ENCODE data around the gene TRIM65. TPM values are rescaled to one million over a fixed set of nuclear protein-coding genes. Genes with fewer than 3 reads are reported as not detected.

TRIM65 gene
- total and polyA plus RNA-seq, 2 of the 13 experiments (the other 11 are each of a cell fraction or from before 2014, with no cell fraction given) = 10.3 to 22.4 TPM

DNA sequence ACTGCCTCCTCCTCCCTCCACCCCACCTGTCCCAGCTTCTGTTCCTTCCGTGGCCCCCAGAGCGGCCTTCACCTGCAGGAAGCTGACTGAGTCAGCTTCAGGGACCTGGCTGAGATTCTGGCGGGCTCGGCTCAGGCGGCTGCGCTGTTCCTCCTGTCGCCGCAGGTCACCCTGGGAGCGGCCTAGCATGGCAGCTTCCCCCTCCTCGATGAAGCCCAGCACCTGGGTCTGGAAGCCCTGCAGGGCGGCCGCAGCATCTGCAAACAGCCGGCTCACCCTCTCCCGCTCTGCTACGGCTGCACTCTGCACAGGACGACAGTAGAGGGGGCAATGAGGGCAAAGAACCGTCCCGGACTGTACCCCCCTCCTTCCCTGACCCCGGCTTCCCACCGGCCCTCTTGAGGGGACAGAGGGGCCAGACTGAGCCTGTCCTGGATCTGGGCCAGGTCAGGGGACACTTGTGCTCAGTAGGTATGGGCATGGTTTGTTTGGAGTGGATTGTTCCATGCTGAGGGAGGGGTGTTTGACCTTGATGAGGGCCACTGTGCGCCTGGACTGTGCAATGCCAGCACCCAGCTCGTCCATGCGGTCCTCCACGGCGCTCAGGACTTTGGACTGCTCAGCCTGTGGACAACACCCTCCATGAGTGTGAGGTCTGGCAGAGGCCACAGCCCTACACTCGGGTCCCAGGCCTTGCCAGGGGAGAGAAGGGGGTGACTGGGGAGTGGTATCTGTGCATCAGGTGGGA is 20.4 kb downstream of the TRIM65 start (continued):
- TF ChIP-seq, protein P1, sequence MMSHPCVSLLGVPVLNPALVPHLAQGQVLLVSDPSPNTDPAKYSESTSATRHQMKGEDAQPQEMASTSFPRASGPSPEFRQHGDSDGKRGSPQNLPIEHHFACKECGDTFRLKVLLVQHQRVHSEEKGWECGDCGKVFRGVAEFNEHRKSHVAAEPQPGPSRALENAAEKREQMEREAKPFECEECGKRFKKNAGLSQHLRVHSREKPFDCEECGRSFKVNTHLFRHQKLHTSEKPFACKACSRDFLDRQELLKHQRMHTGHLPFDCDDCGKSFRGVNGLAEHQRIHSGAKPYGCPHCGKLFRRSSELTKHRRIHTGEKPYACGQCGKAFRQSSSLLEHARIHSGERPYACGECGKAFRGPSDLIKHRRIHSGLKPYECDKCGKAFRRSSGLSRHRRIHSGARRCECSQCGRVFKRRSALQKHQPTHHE (CRISPR knock-in tag; IDR thresholded peaks at IDR 0.05; ENCODE audit: borderline replicate concordance) = peak; percentile 75
- TF ChIP-seq, protein P2, sequence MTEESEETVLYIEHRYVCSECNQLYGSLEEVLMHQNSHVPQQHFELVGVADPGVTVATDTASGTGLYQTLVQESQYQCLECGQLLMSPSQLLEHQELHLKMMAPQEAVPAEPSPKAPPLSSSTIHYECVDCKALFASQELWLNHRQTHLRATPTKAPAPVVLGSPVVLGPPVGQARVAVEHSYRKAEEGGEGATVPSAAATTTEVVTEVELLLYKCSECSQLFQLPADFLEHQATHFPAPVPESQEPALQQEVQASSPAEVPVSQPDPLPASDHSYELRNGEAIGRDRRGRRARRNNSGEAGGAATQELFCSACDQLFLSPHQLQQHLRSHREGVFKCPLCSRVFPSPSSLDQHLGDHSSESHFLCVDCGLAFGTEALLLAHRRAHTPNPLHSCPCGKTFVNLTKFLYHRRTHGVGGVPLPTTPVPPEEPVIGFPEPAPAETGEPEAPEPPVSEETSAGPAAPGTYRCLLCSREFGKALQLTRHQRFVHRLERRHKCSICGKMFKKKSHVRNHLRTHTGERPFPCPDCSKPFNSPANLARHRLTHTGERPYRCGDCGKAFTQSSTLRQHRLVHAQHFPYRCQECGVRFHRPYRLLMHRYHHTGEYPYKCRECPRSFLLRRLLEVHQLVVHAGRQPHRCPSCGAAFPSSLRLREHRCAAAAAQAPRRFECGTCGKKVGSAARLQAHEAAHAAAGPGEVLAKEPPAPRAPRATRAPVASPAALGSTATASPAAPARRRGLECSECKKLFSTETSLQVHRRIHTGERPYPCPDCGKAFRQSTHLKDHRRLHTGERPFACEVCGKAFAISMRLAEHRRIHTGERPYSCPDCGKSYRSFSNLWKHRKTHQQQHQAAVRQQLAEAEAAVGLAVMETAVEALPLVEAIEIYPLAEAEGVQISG (CRISPR knock-in tag; IDR thresholded peaks at IDR 0.05) = peak; percentile 92
- TF ChIP-seq, protein P3, sequence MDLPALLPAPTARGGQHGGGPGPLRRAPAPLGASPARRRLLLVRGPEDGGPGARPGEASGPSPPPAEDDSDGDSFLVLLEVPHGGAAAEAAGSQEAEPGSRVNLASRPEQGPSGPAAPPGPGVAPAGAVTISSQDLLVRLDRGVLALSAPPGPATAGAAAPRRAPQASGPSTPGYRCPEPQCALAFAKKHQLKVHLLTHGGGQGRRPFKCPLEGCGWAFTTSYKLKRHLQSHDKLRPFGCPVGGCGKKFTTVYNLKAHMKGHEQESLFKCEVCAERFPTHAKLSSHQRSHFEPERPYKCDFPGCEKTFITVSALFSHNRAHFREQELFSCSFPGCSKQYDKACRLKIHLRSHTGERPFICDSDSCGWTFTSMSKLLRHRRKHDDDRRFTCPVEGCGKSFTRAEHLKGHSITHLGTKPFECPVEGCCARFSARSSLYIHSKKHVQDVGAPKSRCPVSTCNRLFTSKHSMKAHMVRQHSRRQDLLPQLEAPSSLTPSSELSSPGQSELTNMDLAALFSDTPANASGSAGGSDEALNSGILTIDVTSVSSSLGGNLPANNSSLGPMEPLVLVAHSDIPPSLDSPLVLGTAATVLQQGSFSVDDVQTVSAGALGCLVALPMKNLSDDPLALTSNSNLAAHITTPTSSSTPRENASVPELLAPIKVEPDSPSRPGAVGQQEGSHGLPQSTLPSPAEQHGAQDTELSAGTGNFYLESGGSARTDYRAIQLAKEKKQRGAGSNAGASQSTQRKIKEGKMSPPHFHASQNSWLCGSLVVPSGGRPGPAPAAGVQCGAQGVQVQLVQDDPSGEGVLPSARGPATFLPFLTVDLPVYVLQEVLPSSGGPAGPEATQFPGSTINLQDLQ (CRISPR knock-in tag; IDR thresholded peaks at IDR 0.05) = no peak; the same call in none of the 2 replicates
- TF ChIP-seq ATF1 (CRISPR knock-in tag; IDR thresholded peaks at IDR 0.05) = no peak
- TF ChIP-seq PLRG1 (conservative IDR thresholded peaks at IDR 0.05) = no peak
- TF ChIP-seq, protein P4, sequence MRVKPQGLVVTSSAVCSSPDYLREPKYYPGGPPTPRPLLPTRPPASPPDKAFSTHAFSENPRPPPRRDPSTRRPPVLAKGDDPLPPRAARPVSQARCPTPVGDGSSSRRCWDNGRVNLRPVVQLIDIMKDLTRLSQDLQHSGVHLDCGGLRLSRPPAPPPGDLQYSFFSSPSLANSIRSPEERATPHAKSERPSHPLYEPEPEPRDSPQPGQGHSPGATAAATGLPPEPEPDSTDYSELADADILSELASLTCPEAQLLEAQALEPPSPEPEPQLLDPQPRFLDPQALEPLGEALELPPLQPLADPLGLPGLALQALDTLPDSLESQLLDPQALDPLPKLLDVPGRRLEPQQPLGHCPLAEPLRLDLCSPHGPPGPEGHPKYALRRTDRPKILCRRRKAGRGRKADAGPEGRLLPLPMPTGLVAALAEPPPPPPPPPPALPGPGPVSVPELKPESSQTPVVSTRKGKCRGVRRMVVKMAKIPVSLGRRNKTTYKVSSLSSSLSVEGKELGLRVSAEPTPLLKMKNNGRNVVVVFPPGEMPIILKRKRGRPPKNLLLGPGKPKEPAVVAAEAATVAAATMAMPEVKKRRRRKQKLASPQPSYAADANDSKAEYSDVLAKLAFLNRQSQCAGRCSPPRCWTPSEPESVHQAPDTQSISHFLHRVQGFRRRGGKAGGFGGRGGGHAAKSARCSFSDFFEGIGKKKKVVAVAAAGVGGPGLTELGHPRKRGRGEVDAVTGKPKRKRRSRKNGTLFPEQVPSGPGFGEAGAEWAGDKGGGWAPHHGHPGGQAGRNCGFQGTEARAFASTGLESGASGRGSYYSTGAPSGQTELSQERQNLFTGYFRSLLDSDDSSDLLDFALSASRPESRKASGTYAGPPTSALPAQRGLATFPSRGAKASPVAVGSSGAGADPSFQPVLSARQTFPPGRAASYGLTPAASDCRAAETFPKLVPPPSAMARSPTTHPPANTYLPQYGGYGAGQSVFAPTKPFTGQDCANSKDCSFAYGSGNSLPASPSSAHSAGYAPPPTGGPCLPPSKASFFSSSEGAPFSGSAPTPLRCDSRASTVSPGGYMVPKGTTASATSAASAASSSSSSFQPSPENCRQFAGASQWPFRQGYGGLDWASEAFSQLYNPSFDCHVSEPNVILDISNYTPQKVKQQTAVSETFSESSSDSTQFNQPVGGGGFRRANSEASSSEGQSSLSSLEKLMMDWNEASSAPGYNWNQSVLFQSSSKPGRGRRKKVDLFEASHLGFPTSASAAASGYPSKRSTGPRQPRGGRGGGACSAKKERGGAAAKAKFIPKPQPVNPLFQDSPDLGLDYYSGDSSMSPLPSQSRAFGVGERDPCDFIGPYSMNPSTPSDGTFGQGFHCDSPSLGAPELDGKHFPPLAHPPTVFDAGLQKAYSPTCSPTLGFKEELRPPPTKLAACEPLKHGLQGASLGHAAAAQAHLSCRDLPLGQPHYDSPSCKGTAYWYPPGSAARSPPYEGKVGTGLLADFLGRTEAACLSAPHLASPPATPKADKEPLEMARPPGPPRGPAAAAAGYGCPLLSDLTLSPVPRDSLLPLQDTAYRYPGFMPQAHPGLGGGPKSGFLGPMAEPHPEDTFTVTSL (CRISPR knock-in tag; IDR thresholded peaks at IDR 0.05; ENCODE audit: borderline replicate concordance) = no peak
- TF ChIP-seq ZNF766 (CRISPR knock-in tag; IDR thresholded peaks at IDR 0.05; ENCODE audit: borderline replicate concordance) = peak; percentile 79
- TF ChIP-seq, protein P5, sequence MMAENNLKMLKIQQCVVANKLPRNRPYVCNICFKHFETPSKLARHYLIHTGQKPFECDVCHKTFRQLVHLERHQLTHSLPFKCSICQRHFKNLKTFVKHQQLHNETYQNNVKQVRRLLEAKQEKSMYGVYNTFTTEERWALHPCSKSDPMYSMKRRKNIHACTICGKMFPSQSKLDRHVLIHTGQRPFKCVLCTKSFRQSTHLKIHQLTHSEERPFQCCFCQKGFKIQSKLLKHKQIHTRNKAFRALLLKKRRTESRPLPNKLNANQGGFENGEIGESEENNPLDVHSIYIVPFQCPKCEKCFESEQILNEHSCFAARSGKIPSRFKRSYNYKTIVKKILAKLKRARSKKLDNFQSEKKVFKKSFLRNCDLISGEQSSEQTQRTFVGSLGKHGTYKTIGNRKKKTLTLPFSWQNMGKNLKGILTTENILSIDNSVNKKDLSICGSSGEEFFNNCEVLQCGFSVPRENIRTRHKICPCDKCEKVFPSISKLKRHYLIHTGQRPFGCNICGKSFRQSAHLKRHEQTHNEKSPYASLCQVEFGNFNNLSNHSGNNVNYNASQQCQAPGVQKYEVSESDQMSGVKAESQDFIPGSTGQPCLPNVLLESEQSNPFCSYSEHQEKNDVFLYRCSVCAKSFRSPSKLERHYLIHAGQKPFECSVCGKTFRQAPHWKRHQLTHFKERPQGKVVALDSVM (CRISPR knock-in tag; IDR thresholded peaks at IDR 0.05) = no peak
- peak; percentile 70; the same call in 1 of the 2 replicates for TF ChIP-seq ZNF33B (CRISPR knock-in tag; IDR thresholded peaks at IDR 0.05)
- peak; percentile 90; the same call in 1 of the 2 replicates for TF ChIP-seq ZNF761 (CRISPR knock-in tag; conservative IDR thresholded peaks at IDR 0.05)

Data from HepG2 (cell line).